ENCODE results near the gene THSD4.

- TF ChIP-seq CTCF (conservative IDR thresholded peaks at IDR 0.05; ENCODE audit: low read length) (no peak), EZH2phosphoT487 (IDR thresholded peaks at IDR 0.05; ENCODE audit: borderline replicate concordance, low read depth, low read length) (no peak)
These were observed 13.8 kb downstream of the THSD4 start for GRCh38 chr15:71128939-71129562.
